ENCODE data around the gene MAN1B1. TPM values are rescaled to one million over a fixed set of nuclear protein-coding genes. Genes with fewer than 3 reads are reported as not detected.
A peak's percentile ranks its signal among the peaks of the same experiment; 100 is the strongest.
"Not testable (repeated sequence)": the region's sequence is repeated elsewhere in the genome, so short reads cannot be mapped to it uniquely, and the experiment has no call there.

The MAN1B1 gene
- total RNA-seq, 1 experiment from 2014 or later: 50.9 TPM

DNA sequence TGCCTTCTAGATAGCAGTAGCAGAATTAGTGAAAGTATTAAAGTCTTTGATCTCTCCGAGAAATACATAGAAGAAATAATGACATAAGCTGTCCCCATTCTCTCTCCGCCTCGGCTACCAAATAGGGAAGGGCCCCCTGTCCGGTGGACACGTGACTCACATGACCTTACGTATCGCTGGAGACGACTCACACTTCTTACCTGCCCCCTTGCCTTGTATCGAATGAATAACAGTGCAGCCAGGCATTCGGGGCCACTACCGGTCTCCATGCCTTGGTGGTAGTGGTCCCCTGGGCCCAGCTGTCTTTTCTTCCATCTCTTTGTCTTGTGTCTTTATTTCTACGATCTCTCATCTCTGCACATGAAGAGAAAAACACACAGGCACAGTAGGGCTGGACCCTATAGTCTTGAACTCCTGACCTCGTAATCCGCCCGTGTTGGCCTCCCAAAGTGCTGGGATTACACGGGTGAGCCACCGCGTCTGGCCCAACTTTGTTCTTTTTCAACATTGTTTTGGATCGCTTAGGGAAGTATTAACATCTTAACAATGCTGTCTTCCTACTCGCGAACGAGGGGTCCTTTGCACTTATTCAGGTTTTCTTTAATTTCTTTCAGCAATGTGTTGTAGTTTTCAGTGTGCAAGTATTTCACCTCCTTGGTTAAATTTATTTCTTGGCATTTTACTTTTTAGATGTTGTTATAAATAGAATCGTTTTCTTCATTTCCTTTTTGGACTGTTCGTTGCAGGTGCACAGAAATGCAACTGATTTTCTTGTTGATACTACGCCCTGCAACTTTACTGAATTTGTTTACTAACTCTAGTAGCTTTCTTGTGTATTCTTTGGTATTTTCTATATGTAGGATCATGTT, 35.4 kb downstream of the MAN1B1 start:
- BruUV-seq (replicated peaks); RAD21 ChIA-PET (ENCODE audit: low non-redundant PET in 1 of 2, low total read pairs in 2 of 2, uncharacterized antibody in 2 of 2, unreplicated experiment in 2 of 2); H3K79me2 ChIP-seq (ENCODE audit: insufficient read depth, low read length); H3K9me2 ChIP-seq (ENCODE audit: insufficient read depth); H3K27me3 ChIP-seq (ENCODE audit: insufficient read depth, low read length); H3K9ac ChIP-seq (ENCODE audit: low read length); POLR2A ChIA-PET; H3K9me3 ChIP-seq (ENCODE audit: control insufficient read depth in 1 of 2, insufficient read depth in 1 of 2, low read depth in 1 of 2, low read length in 2 of 2); DNase-seq (ENCODE audit: low read depth, low spot score); H3K4me3 ChIP-seq (replicated peaks in 1 of 2; ENCODE audit: low read depth in 1 of 2, low read length in 2 of 2); H2AFZ ChIP-seq (ENCODE audit: low read depth, low read length, poor library complexity, severe bottlenecking); H4K20me1 ChIP-seq (ENCODE audit: insufficient read depth); H3K36me3 ChIP-seq (ENCODE audit: control insufficient read depth in 1 of 2, insufficient read depth in 2 of 2, low read length in 2 of 2): not testable (repeated sequence)
- Histone ChIP-seq H3K4me2 (ENCODE audit: low read length) (peak overlapping the region; percentile 48), H3K27ac (ENCODE audit: low read depth, low read length) (peak overlapping the region; percentile 43; the same call in 1 of the 2 replicates), H3K4me1 (ENCODE audit: control insufficient read depth in 1 of 2, insufficient read depth in 2 of 2, low read length in 2 of 2) (peaks cover 10 to 37% of the 10 kb centered on the region in 2 experiments)
- CTCF ChIA-PET: interaction anchor here (1.0 to 1.3 kb wide), 2 partner anchors 105 to 115 kb away, joined by 3 to 7 read pairs; partner anchors contain the start of gene RNF224
- peak; percentile 74 for ATAC-seq
- intact Hi-C loops (cut with micrococcal nuclease): loop anchor here (1.0 kb wide), 1 partner anchor 105 kb away; the partner anchor contains the start of gene RNF224

DNA sequence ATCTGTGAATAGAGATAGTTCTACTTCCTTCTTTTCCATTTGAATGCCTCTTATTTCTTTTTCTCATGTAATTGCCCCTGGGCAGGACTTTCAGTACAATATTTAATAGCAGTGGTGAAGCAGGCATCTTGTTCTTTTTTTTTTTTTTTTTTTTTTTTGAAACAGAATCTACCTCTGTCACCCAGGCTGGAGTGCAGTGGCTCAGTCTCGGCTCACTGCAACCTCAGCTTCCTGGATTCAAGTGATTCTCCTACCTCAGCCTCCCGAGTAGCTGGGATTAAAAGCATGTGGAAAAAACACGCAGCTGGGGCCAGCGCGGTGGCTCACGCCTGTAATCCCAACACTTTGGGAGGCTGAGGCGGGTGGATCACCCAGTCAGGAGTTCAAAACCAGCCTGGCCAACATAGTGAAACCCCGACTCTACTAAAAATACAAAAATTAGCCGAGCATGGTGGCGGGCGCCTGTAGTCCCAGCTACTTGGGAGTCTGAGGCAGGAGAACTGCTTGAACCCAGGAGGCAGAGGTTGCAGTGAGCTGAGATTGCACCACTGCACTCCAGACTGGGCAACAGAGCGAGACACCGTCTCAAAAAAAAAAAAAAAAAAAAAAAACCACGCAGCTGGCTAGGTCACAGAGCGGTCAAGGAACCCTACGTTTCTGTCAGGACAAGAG, 36.1 kb downstream of the MAN1B1 start:
- 0 out of 2 replicates have a peak overlapping the region, but pooled peaks have one; percentile 51 for H3K4me2 ChIP-seq (ENCODE audit: low read length)
- H3K27me3 ChIP-seq (ENCODE audit: insufficient read depth, low read length); H3K4me3 ChIP-seq (replicated peaks in 1 of 2; ENCODE audit: low read depth in 1 of 2, low read length in 2 of 2); H3K36me3 ChIP-seq (ENCODE audit: control insufficient read depth in 1 of 2, insufficient read depth in 2 of 2, low read length in 2 of 2); H2AFZ ChIP-seq (ENCODE audit: low read depth, low read length, poor library complexity, severe bottlenecking); BruUV-seq (replicated peaks); H3K27ac ChIP-seq (ENCODE audit: low read depth, low read length); H3K9me2 ChIP-seq (ENCODE audit: insufficient read depth); H3K9me3 ChIP-seq (ENCODE audit: control insufficient read depth in 1 of 2, insufficient read depth in 1 of 2, low read depth in 1 of 2, low read length in 2 of 2); RAD21 ChIA-PET (ENCODE audit: low non-redundant PET in 1 of 2, low total read pairs in 2 of 2, uncharacterized antibody in 2 of 2, unreplicated experiment in 2 of 2); H4K20me1 ChIP-seq (ENCODE audit: insufficient read depth); DNase-seq (ENCODE audit: low read depth, low spot score); ATAC-seq; H3K9ac ChIP-seq (ENCODE audit: low read length); intact Hi-C loops (cut with micrococcal nuclease): not testable (repeated sequence)
- ChIA-PET CTCF (interaction anchor here (1.0 to 1.3 kb wide), 2 partner anchors 104 to 114 kb away, joined by 3 to 7 read pairs; partner anchors contain the start of gene RNF224), POLR2A (interaction anchor here (0.7 to 0.8 kb wide), 2 partner anchors 8 to 104 kb away, joined by 3 read pairs; no protein-coding TSS in a partner anchor)
- peaks cover 15% of the 10 kb centered on the region for H3K79me2 ChIP-seq (ENCODE audit: insufficient read depth, low read length)
- H3K4me1 ChIP-seq (ENCODE audit: control insufficient read depth in 1 of 2, insufficient read depth in 2 of 2, low read length in 2 of 2): peaks cover 14 to 44% of the 10 kb centered on the region in 2 experiments

Measured in HCT116 (cell line).